Raji (cell line): ENCODE data around the gene TCF4.

Source experiments
- POLR2A ChIP-seq: IDR thresholded peaks from 2 replicates; pipeline ENCODE4 v1.6.1; 2011; ENCODE audit warnings: low read depth, low read length, control low read depth; ENCODE audit not compliant: insufficient read depth

Gene TCF4

GRCh38 chr18:55415258-55415871, 172.6 kb downstream of the TCF4 start:
- no peak for TF ChIP-seq POLR2A

- TF ChIP-seq POLR2A = no peak
Observed at GRCh38 chr18:55414475-55414874, 173.5 kb downstream of the TCF4 start.

DNA sequence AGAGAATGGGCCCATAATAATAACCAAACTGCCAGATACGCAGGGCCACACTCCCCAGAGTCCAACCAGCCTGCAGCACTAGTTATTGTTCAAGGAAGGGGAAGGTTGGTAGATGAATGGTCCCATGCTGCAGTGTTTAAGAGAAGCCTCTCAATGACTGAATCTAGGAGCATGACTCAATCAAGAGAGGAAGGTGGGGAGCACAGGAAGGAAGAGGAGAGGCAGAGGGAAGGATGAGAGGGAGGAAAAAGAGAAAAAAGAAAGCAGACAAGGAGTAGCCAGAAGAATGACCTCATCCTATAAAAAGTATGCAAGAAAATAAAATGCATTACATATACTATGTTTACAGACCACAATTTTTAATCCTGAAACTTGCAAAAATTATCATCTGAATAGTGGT, 174.5 kb downstream of the TCF4 start:
- TF ChIP-seq POLR2A = no peak

DNA sequence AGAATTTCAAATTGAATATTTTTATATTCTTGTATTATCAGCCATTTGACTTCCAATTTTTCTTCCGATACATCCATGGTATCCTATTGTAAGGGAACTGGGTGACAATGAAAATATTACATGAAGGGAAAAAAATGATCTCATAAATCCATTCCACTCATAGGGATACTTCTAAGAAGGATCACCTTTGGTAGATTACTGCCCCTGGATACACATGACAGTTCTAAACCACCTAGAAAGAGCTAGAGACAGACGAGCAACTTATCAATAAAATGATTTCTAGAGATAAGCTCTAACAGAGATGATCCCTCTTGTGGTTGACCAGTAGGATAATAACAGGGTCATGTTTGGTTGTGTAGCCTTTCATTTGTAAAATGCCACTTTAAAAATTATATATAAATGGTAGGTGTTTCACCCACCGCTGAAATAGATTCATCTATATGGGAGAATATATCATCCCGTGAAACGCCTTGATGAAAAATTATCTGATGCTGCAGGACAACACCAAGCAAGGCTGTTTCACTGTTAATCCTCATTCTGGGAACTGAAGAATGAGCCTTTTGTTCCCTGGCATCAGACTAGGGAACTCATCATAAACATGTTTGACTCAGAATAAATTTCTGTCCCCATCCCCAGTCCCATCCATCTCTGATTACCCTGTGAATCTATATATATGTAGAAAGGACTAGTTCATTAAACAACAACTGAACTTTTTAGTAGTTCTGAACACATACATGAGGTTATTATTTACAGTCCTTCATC, 180.0 kb downstream of the TCF4 start:
- no peak for TF ChIP-seq POLR2A

DNA sequence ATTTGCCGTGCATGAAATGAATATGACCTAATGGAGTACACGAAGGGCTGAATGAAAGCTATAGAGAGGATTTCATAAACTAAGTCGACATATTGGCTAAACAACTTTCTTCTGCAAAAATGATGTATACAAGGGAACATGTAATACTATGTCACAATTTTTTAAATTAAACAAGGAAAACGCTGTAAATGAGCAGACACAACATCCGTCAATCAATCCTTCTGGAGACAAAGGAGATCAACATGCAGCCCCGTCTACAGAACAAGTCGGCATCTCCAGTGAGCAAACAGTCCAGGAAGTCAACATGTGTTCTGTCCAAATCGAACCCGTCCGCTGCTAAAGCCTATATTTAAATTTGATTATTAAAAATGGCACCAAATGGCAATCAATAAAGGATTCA, 180.8 kb downstream of the TCF4 start:
- TF ChIP-seq POLR2A = no peak

GRCh38 chr18:55406451-55406991, 181.5 kb downstream of the TCF4 start:
- TF ChIP-seq POLR2A = no peak

DNA sequence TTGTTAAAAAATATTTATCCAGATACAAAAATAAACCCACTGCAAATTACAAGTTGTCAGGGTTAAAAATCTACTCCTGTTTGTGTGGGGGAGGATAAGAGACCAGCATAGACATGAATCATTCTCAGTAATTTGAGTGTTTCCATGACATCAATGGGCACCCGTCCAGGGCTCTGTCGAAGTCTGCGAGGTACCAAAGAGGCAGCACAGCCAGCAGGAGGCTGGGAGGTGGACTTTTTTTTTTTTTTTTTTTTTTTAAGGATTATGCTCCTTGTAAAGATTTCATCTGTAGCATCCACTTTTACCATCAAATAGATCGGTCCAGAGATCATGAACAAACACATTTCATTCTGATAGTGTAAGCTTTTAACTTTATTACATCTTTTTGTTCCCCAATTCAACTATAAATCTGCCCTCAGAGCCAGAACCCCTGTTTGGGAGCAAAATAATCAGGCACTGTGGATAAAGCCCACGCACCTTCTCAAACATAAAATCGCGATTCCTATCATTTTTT, 182.0 kb downstream of the TCF4 start:
- no peak for TF ChIP-seq POLR2A

GRCh38 chr18:55405475-55405874, 182.5 kb downstream of the TCF4 start:
- TF ChIP-seq POLR2A = no peak

- TF ChIP-seq POLR2A = no peak
Observed at GRCh38 chr18:55404832-55405465, 183.0 kb downstream of the TCF4 start.

- no peak for TF ChIP-seq POLR2A
Observed at GRCh38 chr18:55404136-55404830, 183.7 kb downstream of the TCF4 start.

DNA sequence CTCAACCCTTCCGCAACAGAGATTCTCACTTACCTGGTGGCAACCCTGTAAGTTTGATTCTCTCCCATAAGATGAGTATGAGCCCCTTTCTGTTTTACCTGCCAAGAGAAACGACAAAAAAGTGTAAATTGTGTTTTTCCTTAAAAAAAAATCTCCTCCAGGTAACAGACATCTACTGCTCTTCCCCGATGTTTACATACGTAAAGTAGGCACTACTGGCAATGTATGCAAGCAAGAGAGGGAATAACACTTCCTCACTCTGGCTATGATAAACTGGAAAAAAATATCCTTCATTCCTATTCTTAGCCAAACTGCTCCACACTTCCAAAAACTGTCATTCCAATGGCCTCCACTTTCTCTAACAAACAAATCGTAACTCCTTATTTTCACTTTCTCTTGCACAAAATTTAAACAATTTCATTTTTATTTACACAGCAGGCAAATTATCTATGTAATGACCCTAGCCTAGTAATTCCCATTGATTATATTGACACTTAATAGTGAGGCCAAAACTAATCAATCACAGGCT, 184.5 kb downstream of the TCF4 start:
- TF ChIP-seq POLR2A = no peak

GRCh38 chr18:55402731-55403405, 185.1 kb downstream of the TCF4 start:
- TF ChIP-seq POLR2A = no peak

GRCh38 chr18:55401638-55402191, 186.3 kb downstream of the TCF4 start:
- no peak for TF ChIP-seq POLR2A
